Measurements from ENCODE around the gene INA. TPM values are rescaled to one million over a fixed set of nuclear protein-coding genes. Genes with fewer than 3 reads are reported as not detected.

Gene INA
- total RNA-seq, 1 experiment from 2014 or later, result 14.0 TPM

DNA sequence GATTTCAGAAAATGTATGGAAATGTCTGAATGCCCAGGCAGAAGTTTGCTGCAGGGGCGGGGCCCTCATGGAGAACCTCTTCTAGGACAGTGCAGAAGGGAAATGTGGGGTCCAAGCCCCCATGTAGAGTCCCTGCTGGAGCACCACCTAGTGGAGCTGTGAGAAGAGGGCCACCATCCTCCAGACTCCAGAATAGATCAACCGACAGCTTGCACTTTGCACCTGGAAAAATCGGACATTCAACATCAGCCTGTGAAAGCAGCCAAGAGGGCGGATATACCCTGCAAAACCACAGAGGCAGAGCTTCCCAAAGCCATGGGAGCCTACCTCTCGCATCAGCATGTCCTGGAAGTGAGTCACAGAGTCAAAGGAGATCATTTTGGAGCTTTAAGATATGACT lies 16.9 kb upstream of the INA start:
- Histone ChIP-seq H3T11ph (ENCODE audit: low read length) (no peak overlapping the region), H2BK15ac (ENCODE audit: low read depth, low read length) (no peak overlapping the region), H3K79me1 (ENCODE audit: insufficient read depth, low read depth, low read length, poor library complexity, severe bottlenecking) (no peaks in the 10 kb centered on the region), H2BK12ac (ENCODE audit: insufficient read length, low read depth, low read length) (no peak overlapping the region), H3K18ac (ENCODE audit: insufficient read length, low read depth, low read length) (no peak overlapping the region), H3K23ac (ENCODE audit: insufficient read length, low read depth, low read length) (no peak overlapping the region), H3K56ac (ENCODE audit: insufficient read length, low read depth, low read length) (no peak overlapping the region), H4K91ac (ENCODE audit: insufficient read length, low read depth, low read length) (no peak overlapping the region), H2BK5ac (ENCODE audit: insufficient read length, low read length) (no peak overlapping the region), H3K4me2 (ENCODE audit: insufficient read depth, insufficient read length, low read length) (no peak overlapping the region), H4K5ac (ENCODE audit: insufficient read length, low read depth, low read length) (no peak overlapping the region), H2BK120ac (ENCODE audit: low read depth, low read length, poor library complexity, severe bottlenecking) (no peak overlapping the region), H3K27ac (ENCODE audit: insufficient read length, low read depth, low read length) (no peak overlapping the region), H4K20me1 (ENCODE audit: control insufficient read depth, insufficient read depth, insufficient read length) (no peaks in the 10 kb centered on the region), H3K9ac (ENCODE audit: extremely low read depth, insufficient read length, low read length) (no peak overlapping the region), H3K79me2 (ENCODE audit: insufficient read depth, low read length) (no peaks in the 10 kb centered on the region), H3K4me1 (ENCODE audit: insufficient read depth, low read length) (no peaks in the 10 kb centered on the region), H2AFZ (ENCODE audit: low read length) (no peak overlapping the region), H3K9me3 (ENCODE audit: control insufficient read depth, low read depth, low read length) (peaks cover 6% of the 10 kb centered on the region), H3K4ac (ENCODE audit: low read depth, low read length) (no peak overlapping the region), H4K8ac (replicated peaks; ENCODE audit: insufficient read length, low read depth, low read length) (no peak overlapping the region), H2AK5ac (ENCODE audit: insufficient read length, low read length) (no peak overlapping the region), H3K14ac (ENCODE audit: insufficient read depth, low read length) (no peak overlapping the region), H3K27me3 (ENCODE audit: insufficient read depth, low read length) (no peaks in the 10 kb centered on the region), H3K23me2 (ENCODE audit: insufficient read length, low read depth, low read length, poor library complexity, severe bottlenecking) (no peaks in the 10 kb centered on the region), H2BK20ac (ENCODE audit: low read depth, low read length, poor library complexity, severe bottlenecking) (no peak overlapping the region)
- peaks cover 26 to 28% of the 10 kb centered on the region in 2 experiments for H3K9me3 Mint-ChIP-seq
- WGBS (ENCODE audit: extremely low coverage, insufficient read length, low lambda C conversion rate), result no CpG with 5 or more reads among the region's 5 CpGs
- peaks cover 7 to 14% (median 14%) of the 10 kb centered on the region in 3 experiments; a peak in 6 of 7 replicates for H3K36me3 Mint-ChIP-seq (ENCODE audit: insufficient read depth in 1 of 3, low read depth in 3 of 3)
- no peak overlapping the region for H3K4me3 Mint-ChIP-seq
- no peak for DNase-seq
- H3K27ac Mint-ChIP-seq, result no peak overlapping the region
- no peak for TF ChIP-seq CTCF (conservative IDR thresholded peaks at IDR 0.05)
- peaks cover 16% of the 10 kb centered on the region for H3K27me3 Mint-ChIP-seq (ENCODE audit: low read depth)
- 0 out of 4 replicates have a peak, but pooled peaks cover 0 to 3% of the 10 kb centered on the region in 2 experiments for H3K4me1 Mint-ChIP-seq
